Activated gamma-delta T cell treated with anti-CD3 and anti-CD28 coated beads, Interleukin-2, amount 50 U/mL, for 16 hours (primary cell): ENCODE results near the gene DPP10.

Experiments used
- DNase-seq: peaks from one replicate; pipeline ENCODE4 v3.0.0-alpha.2; 2020; ENCODE audit warnings: low read depth

DPP10 gene

GRCh38 chr2:115568643-115569042, 1126.2 kb downstream of the DPP10 start:
- no peak for DNase-seq

- no peak for DNase-seq
Observed at GRCh38 chr2:115569547-115569946, 1127.1 kb downstream of the DPP10 start.

- no peak for DNase-seq
Observed at GRCh38 chr2:115572746-115573145, 1130.3 kb downstream of the DPP10 start.

GRCh38 chr2:115573756-115574155, 1131.3 kb downstream of the DPP10 start:
- no peak for DNase-seq

GRCh38 chr2:115574667-115575066, 1132.2 kb downstream of the DPP10 start:
- no peak for DNase-seq

- no peak for DNase-seq
Observed at GRCh38 chr2:115580784-115581183, 1138.3 kb downstream of the DPP10 start.

- DNase-seq: no peak
Observed at GRCh38 chr2:115584507-115584906, 1142.1 kb downstream of the DPP10 start.

GRCh38 chr2:115596659-115597375, 1154.4 kb downstream of the DPP10 start:
- DNase-seq: no peak

GRCh38 chr2:115603285-115603684, 1160.8 kb downstream of the DPP10 start:
- DNase-seq: no peak

- no peak for DNase-seq
Observed at GRCh38 chr2:115606350-115606749, 1163.9 kb downstream of the DPP10 start.

GRCh38 chr2:115609978-115610377, 1167.5 kb downstream of the DPP10 start:
- DNase-seq: no peak

GRCh38 chr2:115610888-115611287, 1168.4 kb downstream of the DPP10 start:
- DNase-seq: no peak

- DNase-seq: no peak
Observed at GRCh38 chr2:115624332-115624731, 1181.9 kb downstream of the DPP10 start.

GRCh38 chr2:115634578-115634977, 1192.1 kb downstream of the DPP10 start:
- DNase-seq: no peak

GRCh38 chr2:115635430-115635829, 1193.0 kb downstream of the DPP10 start:
- DNase-seq: no peak

- no peak for DNase-seq
Observed at GRCh38 chr2:115649731-115650130, 1207.3 kb downstream of the DPP10 start.

- DNase-seq: no peak
Observed at GRCh38 chr2:115650827-115651226, 1208.4 kb downstream of the DPP10 start.

GRCh38 chr2:115652652-115653051, 1210.2 kb downstream of the DPP10 start:
- no peak for DNase-seq

GRCh38 chr2:115654362-115654761, 1211.9 kb downstream of the DPP10 start:
- DNase-seq: no peak

- no peak for DNase-seq
Observed at GRCh38 chr2:115678129-115678528, 1235.7 kb downstream of the DPP10 start.

- DNase-seq: no peak
Observed at GRCh38 chr2:115684345-115684744, 1241.9 kb downstream of the DPP10 start.

GRCh38 chr2:115691409-115691808, 1249.0 kb downstream of the DPP10 start:
- no peak for DNase-seq

GRCh38 chr2:115694651-115695050, 1252.2 kb downstream of the DPP10 start:
- no peak for DNase-seq

- DNase-seq: no peak
Observed at GRCh38 chr2:115733190-115733775, 1290.8 kb downstream of the DPP10 start.
